T47D (cell line): ENCODE results near the gene C3orf62.

Source experiments
- DNase-seq, 2 experiments: peaks; one replicate each; pipeline versions ENCODE4 v3.0.0 to v3.0.0-alpha.2; 2011 to 2012; ENCODE audit warnings: low read depth in 1 of 2, low spot score in 1 of 2
- JUND ChIP-seq: IDR thresholded peaks from 2 replicates; pipeline ENCODE4 v1.6.1; 2012; ENCODE audit warnings: low read depth
- in situ Hi-C: cut with HindIII; loops from 2 replicates; pipeline ENCODE4 v1.10.0; 2016; ENCODE audit warnings: low sequenced_read_pairs, low pct_unique_long_range_greater_than_20kb

Gene C3orf62

GRCh38 chr3:49219132-49219531, 57.9 kb downstream of the C3orf62 start:
- no peak for DNase-seq
- no peak for TF ChIP-seq JUND
- in situ Hi-C loops: no loop called here
